Measurements from ENCODE around the gene PADI3. TPM values are rescaled to one million over a fixed set of nuclear protein-coding genes. Genes with fewer than 3 reads are reported as not detected.

The PADI3 gene
- total and polyA plus RNA-seq, 2 experiments from 2014 or later, result 0.37 to 0.80 TPM

- TF ChIP-seq ZNF462 (CRISPR knock-in tag; IDR thresholded peaks at IDR 0.05) (no peak), POLR2AphosphoS5 (IDR thresholded peaks at IDR 0.05; ENCODE audit: low read depth) (no peak)
Observed at GRCh38 chr1:17206196-17206595, 42.7 kb upstream of the PADI3 start (continued).

- no peak overlapping the region for H3K27ac Mint-ChIP-seq
- TF ChIP-seq CREB1 (CRISPR knock-in tag; IDR thresholded peaks at IDR 0.05; ENCODE audit: low read depth) (no peak), NANOG (IDR thresholded peaks at IDR 0.05; ENCODE audit: borderline replicate concordance) (no peak), EZH2 (IDR thresholded peaks at IDR 0.05; ENCODE audit: low read depth, unreplicated experiment) (no peak), REST (IDR thresholded peaks at IDR 0.05; ENCODE audit: unreplicated experiment) (no peak), CTCF (conservative IDR thresholded peaks at IDR 0.05; ENCODE audit: low read depth in 2 of 2) (no peak), JUNB (IDR thresholded peaks at IDR 0.05; ENCODE audit: unreplicated experiment) (no peak)
Observed at GRCh38 chr1:17207046-17207445, 41.9 kb upstream of the PADI3 start.

More at GRCh38 chr1:17207046-17207445, 41.9 kb upstream of the PADI3 start:
- Histone ChIP-seq H3K27ac (ENCODE audit: low read depth) (no peak overlapping the region), H3K79me2 (replicated peaks; ENCODE audit: insufficient read depth) (no peaks in the 10 kb centered on the region), H3K36me3 (ENCODE audit: insufficient read depth) (no peaks in the 10 kb centered on the region), H3F3A (replicated peaks; ENCODE audit: low read depth) (no peaks in the 10 kb centered on the region), H3K9me2 (ENCODE audit: insufficient read depth) (no peaks in the 10 kb centered on the region), H3K4me3 (no peak overlapping the region), H3K27me3 (ENCODE audit: insufficient read depth) (no peaks in the 10 kb centered on the region), H2AFZ (no peak overlapping the region), H4K20me1 (replicated peaks; ENCODE audit: insufficient read depth) (no peaks in the 10 kb centered on the region), H3K4me2 (no peak overlapping the region), H3K4me1 (ENCODE audit: insufficient read depth) (no peaks in the 10 kb centered on the region)
- DNase-seq (ENCODE audit: low spot score), result no peak
- Mint-ChIP-seq H3K9me3 (no peaks in the 10 kb centered on the region; the same call in 2 of the 3 replicates), H3K4me3 (no peak overlapping the region), H3K4me1 (peaks cover 2% of the 10 kb centered on the region; the same call in 1 of the 3 replicates), H3K36me3 (ENCODE audit: low read depth) (no peaks in the 10 kb centered on the region), H3K27me3 (ENCODE audit: insufficient read depth, low read depth, poor library complexity) (peaks cover 2% of the 10 kb centered on the region)
- ATAC-seq, result no peak

Data from GM23338 (cell line).